GM12878 (cell line): ENCODE measurements around the gene LNPK. TPM values are rescaled to one million over a fixed set of nuclear protein-coding genes. Genes with fewer than 3 reads are reported as not detected.

ENCODE experiments used
- ATAC-seq: fragments of 200-7000 bp; cut with Tn5 transposase; 3 replicates; pipeline ENCODE4 v1.9.1; 2020; ENCODE audit warnings: mild to moderate bottlenecking, moderate library complexity
- BruUV-seq: library from RNA; stranded (reverse); fragments of 400-500 nt; replicated peaks from 2 replicates; lab custom pipeline; 2021; lab: Mats Ljungman, UMichigan
- CTCF ChIA-PET: fragments of 300-600 bp; sonication (Branson Sonifier 250); formaldehyde crosslinking; extraction: SDS; loops from one replicate; lab custom pipeline; 2021; ENCODE audit warnings: inconsistent platforms; lab: Yijun Ruan, JAX
- POLR2A ChIA-PET: fragments of 350-600 bp; formaldehyde crosslinking; extraction: SDS; loops from one replicate; lab custom pipeline; 2021; ENCODE audit warnings: inconsistent platforms; lab: Charles Lee
- RAD21 ChIA-PET: fragments of 300-600 bp; sonication (Branson Sonifier 250); formaldehyde crosslinking; loops from one replicate; lab custom pipeline; 2023; ENCODE audit warnings: antibody characterized with exemption; ENCODE audit not compliant: unreplicated experiment; lab: Charles Lee
- SMC1A ChIA-PET: fragments of 300-600 bp; sonication (Branson Sonifier 250); formaldehyde crosslinking; loops from one replicate; lab custom pipeline; 2023; ENCODE audit not compliant: unreplicated experiment, uncharacterized antibody; lab: Charles Lee
- DNase-seq: peaks from one replicate; pipeline ENCODE4 v3.0.0-alpha.2; 2011; ENCODE audit warnings: low read depth, low spot score
- FAIRE-seq: peaks from 3 replicates; lab custom pipeline; 2011; peaks lifted over from hg19 to GRCh38; lab: Jason Lieb, UNC
- H2AFZ ChIP-seq: 2 replicates; pipeline ENCODE4 v1.6.0; 2011; ENCODE audit warnings: low read depth, low read length, control low read depth; ENCODE audit not compliant: control insufficient read depth
- H3K27ac ChIP-seq: 2 replicates; pipeline ENCODE4 v1.5.1; 2011; ENCODE audit warnings: control low read depth; ENCODE audit not compliant: control insufficient read depth, insufficient read depth
- H3K27me3 ChIP-seq, 2 experiments: replicated peaks in 1 of 2; 2 replicates each; pipeline versions ENCODE4 v1.6.0 to v1.6.1; 2011; ENCODE audit warnings: low read length in 1 of 2; ENCODE audit not compliant: control insufficient read depth in 2 of 2, insufficient read depth in 2 of 2
- H3K36me3 ChIP-seq, 2 experiments: 2 replicates each; pipeline ENCODE4 v1.5.1; 2011; ENCODE audit warnings: low read length in 1 of 2; ENCODE audit not compliant: control insufficient read depth in 2 of 2, insufficient read depth in 2 of 2
- H3K4me1 ChIP-seq: 2 replicates; pipeline ENCODE4 v1.6.1; 2011; ENCODE audit warnings: mild to moderate bottlenecking, low read length, moderate library complexity, mixed read lengths; ENCODE audit not compliant: control insufficient read depth, insufficient read depth
- H3K4me2 ChIP-seq: 2 replicates; pipeline ENCODE4 v1.6.0; 2011; ENCODE audit warnings: control low read depth; ENCODE audit not compliant: control insufficient read depth, insufficient read depth
- H3K4me3 ChIP-seq: fragments of 200-600 bp; sonication (generic); 2 replicates; pipeline ENCODE4 v1.5.1; 2016
- H3K79me2 ChIP-seq: 2 replicates; pipeline ENCODE4 v1.6.0; 2011; ENCODE audit warnings: low read length; ENCODE audit not compliant: control insufficient read depth, insufficient read depth
- H3K9ac ChIP-seq: 2 replicates; pipeline ENCODE4 v1.8.0; 2011; ENCODE audit warnings: low read length, control low read depth, mixed read lengths; ENCODE audit not compliant: control insufficient read depth, insufficient read depth
- H3K9me3 ChIP-seq: replicated peaks from 3 replicates; pipeline ENCODE4 v1.5.1; 2011; ENCODE audit warnings: mild to moderate bottlenecking, low read length; ENCODE audit not compliant: control insufficient read depth, insufficient read depth
- H4K20me1 ChIP-seq: 2 replicates; pipeline ENCODE4 v1.6.0; 2011; ENCODE audit not compliant: control insufficient read depth, insufficient read depth
- CBFB ChIP-seq: IDR thresholded peaks from 2 replicates; pipeline ENCODE4 v1.6.1; 2016; ENCODE audit warnings: antibody characterized with exemption, low read depth
- ZBED1 ChIP-seq: IDR thresholded peaks from 2 replicates; pipeline ENCODE4 v1.6.1; 2016; ENCODE audit warnings: borderline replicate concordance
- ZNF274 ChIP-seq: IDR thresholded peaks from one replicate; pipeline ENCODE4 v1.8.0; 2011; ENCODE audit not compliant: insufficient read length, insufficient read depth
- WGBS: methylation state at CpG from one replicate; pipeline ENCODE4 v1.1.6; 2016; ENCODE audit warnings: low lambda C conversion rate; ENCODE audit not compliant: insufficient replicate concordance, insufficient coverage; ENCODE audit errors: missing lambda C conversion rate; 5-methylcytosine and 5-hydroxymethylcytosine counted together
- in situ Hi-C: fragments of 300-500 bp; cut with MboI; formaldehyde crosslinking; loops from 9 replicates; pipeline ENCODE4 v1.14.3; 2018; ENCODE audit warnings: mixed read lengths
- intact Hi-C: fragments of 100-400 bp; cut with micrococcal nuclease; formaldehyde crosslinking; loops from one replicate; pipeline ENCODE4 v1.14.2; 2022; ENCODE audit not compliant: unreplicated experiment
- polyA plus RNA-seq, 11 experiments: library from polyadenylated mRNA; depleted of rRNA in 4 of 11; unstranded in 6 of 11; stranded (reverse) in 5 of 11; fragments of >200 nt; fragmentation: Nextera tagmentation in 4 of 11; fragmentation: Illumina TruSeq in 1 of 11; extraction: Ambion mirVana in 4 of 11; extraction: Trizol in 1 of 11; gene quantifications; 1 replicate in 1 of 11; 2 replicates in 10 of 11; pipeline versions ENCODE4 v1.2.1 to v1.2.3, GENCODE V29; 2011 to 2016; ENCODE audit warnings: inconsistent platforms in 2 of 11, missing spikeins in 2 of 11, low read depth in 1 of 11
- total RNA-seq, 4 experiments: library from RNA; depleted of rRNA in 3 of 4; stranded (reverse); fragments of >200 nt in 3 of 4; fragmentation: Illumina TruSeq in 1 of 4; extraction: Trizol in 1 of 4; gene quantifications; 2 replicates each; pipeline versions ENCODE4 v1.2.1 to v1.2.3, GENCODE V29; 2013 to 2021
- TF ChIP-seq, protein P1 (sequence below): fragments of 450-650 bp; IDR thresholded peaks from 2 replicates; pipeline ENCODE4 v1.6.1; 2017; ENCODE audit warnings: antibody characterized with exemption, mild to moderate bottlenecking, moderate library complexity
- TF ChIP-seq, protein P2 (sequence below): IDR thresholded peaks from 2 replicates; pipeline ENCODE4 v1.6.1; 2012; ENCODE audit warnings: low read depth, low read length, improper control_type of control experiment

Gene LNPK
- total and polyA plus RNA-seq, 10 of the 15 experiments (the other 5 are each of a cell fraction or from before 2014, with no cell fraction given), result 3.2 to 30.0 (median 15.6) TPM

DNA sequence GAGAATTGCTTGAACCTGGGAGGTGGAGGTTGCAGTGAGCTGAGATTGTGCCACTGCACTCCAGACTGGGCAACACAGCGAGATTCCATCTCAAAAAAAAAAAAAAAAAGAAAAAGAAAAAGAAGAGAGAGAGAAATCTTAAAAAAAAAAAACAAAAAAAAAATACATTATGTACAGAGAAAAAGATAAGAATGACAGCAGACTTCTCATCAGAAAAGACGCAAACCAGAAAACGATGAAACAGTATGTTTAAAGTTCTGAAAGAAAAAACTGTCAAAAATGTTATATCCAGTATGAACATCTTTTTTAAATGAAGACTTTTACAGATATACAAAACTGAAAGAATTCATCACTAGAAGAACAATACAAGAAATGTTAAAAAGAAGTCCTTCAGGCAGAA, 60.4 kb downstream of the LNPK start:
- FAIRE-seq (no peak), DNase-seq (no peak), ATAC-seq (no peak)
- ChIA-PET RAD21 (no interaction called here), SMC1A (no interaction called here), CTCF (no interaction called here), POLR2A (no interaction called here)
- Histone ChIP-seq H3K79me2 (no peaks in the 10 kb centered on the region), H3K9ac (no peak overlapping the region), H3K27ac (no peak overlapping the region), H4K20me1 (no peaks in the 10 kb centered on the region), H3K36me3 (peaks cover 2 to 6% of the 10 kb centered on the region in 2 experiments; a peak in 3 of 4 replicates), H3K9me3 (no peaks in the 10 kb centered on the region; the same call in 1 of the 3 replicates), H3K4me1 (no peaks in the 10 kb centered on the region), H3K4me2 (no peak overlapping the region), H3K27me3 (no peaks in the 10 kb centered on the region), H3K4me3 (no peak overlapping the region), H2AFZ (no peak overlapping the region)
- TF ChIP-seq CBFB, result no peak
- no peak for TF ChIP-seq ZBED1
- TF ChIP-seq, protein P1, sequence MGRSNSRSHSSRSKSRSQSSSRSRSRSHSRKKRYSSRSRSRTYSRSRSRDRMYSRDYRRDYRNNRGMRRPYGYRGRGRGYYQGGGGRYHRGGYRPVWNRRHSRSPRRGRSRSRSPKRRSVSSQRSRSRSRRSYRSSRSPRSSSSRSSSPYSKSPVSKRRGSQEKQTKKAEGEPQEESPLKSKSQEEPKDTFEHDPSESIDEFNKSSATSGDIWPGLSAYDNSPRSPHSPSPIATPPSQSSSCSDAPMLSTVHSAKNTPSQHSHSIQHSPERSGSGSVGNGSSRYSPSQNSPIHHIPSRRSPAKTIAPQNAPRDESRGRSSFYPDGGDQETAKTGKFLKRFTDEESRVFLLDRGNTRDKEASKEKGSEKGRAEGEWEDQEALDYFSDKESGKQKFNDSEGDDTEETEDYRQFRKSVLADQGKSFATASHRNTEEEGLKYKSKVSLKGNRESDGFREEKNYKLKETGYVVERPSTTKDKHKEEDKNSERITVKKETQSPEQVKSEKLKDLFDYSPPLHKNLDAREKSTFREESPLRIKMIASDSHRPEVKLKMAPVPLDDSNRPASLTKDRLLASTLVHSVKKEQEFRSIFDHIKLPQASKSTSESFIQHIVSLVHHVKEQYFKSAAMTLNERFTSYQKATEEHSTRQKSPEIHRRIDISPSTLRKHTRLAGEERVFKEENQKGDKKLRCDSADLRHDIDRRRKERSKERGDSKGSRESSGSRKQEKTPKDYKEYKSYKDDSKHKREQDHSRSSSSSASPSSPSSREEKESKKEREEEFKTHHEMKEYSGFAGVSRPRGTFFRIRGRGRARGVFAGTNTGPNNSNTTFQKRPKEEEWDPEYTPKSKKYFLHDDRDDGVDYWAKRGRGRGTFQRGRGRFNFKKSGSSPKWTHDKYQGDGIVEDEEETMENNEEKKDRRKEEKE, result no peak
- BruUV-seq, result no TSS peak
- intact Hi-C loops (no loop called here), in situ Hi-C loops (no loop called here)
- 96% methylated on average over 2 of the region's 3 CpGs for WGBS

DNA sequence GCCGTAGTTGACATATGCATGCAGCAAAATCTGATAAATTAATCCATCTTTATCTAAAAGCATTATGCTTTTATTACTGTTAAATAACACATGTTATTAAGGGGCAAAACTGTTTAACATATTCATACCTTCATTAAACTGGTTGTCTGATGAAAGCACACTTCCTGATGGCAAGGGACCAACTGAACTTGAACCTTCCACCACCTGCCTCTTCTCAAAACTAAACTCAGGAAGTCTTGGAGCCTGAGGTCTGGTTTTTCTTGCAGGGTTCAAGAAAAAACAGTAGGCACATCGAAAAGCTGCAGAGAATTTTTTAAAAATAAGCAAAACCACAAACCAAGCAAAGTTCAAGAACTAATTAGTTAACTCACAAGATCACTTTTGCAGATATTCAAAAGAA, 64.9 kb downstream of the LNPK start:
- Histone ChIP-seq H3K79me2 (no peaks in the 10 kb centered on the region), H2AFZ (no peak overlapping the region), H3K9me3 (no peaks in the 10 kb centered on the region; the same call in 1 of the 3 replicates), H4K20me1 (no peaks in the 10 kb centered on the region), H3K4me3 (no peak overlapping the region), H3K27ac (no peak overlapping the region), H3K4me2 (no peak overlapping the region), H3K9ac (no peak overlapping the region), H3K27me3 (no peaks in the 10 kb centered on the region), H3K36me3 (peaks cover 0 to 9% of the 10 kb centered on the region in 2 experiments; a peak in 1 of 4 replicates), H3K4me1 (no peaks in the 10 kb centered on the region)
- in situ Hi-C loops, result no loop called here
- ChIA-PET RAD21 (no interaction called here), SMC1A (interaction anchor here (1.2 to 1.4 kb wide), 2 partner anchors 12 to 13 kb away, joined by 4 to 5 read pairs; no protein-coding TSS in a partner anchor), POLR2A (no interaction called here), CTCF (interaction anchor here (0.6 kb wide), 1 partner anchor 579 kb away, joined by 3 read pairs; no protein-coding TSS in a partner anchor)
- BruUV-seq, result no TSS peak
- WGBS, result 48% methylated on average over 2 of the region's 2 CpGs
- ATAC-seq, result no peak
- peak; percentile 41 for FAIRE-seq
- no peak for DNase-seq
- no peak for TF ChIP-seq ZNF274
- TF ChIP-seq, protein P2, sequence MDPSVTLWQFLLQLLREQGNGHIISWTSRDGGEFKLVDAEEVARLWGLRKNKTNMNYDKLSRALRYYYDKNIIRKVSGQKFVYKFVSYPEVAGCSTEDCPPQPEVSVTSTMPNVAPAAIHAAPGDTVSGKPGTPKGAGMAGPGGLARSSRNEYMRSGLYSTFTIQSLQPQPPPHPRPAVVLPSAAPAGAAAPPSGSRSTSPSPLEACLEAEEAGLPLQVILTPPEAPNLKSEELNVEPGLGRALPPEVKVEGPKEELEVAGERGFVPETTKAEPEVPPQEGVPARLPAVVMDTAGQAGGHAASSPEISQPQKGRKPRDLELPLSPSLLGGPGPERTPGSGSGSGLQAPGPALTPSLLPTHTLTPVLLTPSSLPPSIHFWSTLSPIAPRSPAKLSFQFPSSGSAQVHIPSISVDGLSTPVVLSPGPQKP, result no peak
- TF ChIP-seq, all 136 proteins: peak for 0
- intact Hi-C loops, result no loop called here
